Small intestine (tissue), 7 donors: ENCODE measurements around the gene ATOSA. TPM values are rescaled to one million over a fixed set of nuclear protein-coding genes. Genes with fewer than 3 reads are reported as not detected.

Source experiments
- DNase-seq, 2 donors: peaks; one replicate each; pipeline versions ENCODE4 v3.0.0 to v3.0.0-alpha.2; 2013
- FAIRE-seq: peaks from 2 replicates; lab custom pipeline; 2012; peaks lifted over from hg19 to GRCh38; lab: Jason Lieb, UNC
- H3K27ac ChIP-seq, 3 donors: one replicate each; pipeline ENCODE4 v1.5.1; 2013; ENCODE audit warnings: low read length in 2 of 3, mild to moderate bottlenecking in 2 of 3, control low read depth in 1 of 3, inconsistent platforms in 1 of 3, low read depth in 1 of 3, moderate library complexity in 1 of 3
- H3K27me3 ChIP-seq, 3 donors: one replicate each; pipeline ENCODE4 v1.6.1; 2013; ENCODE audit warnings: low read length in 3 of 3, inconsistent platforms in 1 of 3; ENCODE audit not compliant: control insufficient read depth in 3 of 3, insufficient read depth in 3 of 3
- H3K36me3 ChIP-seq, 3 donors: one replicate each; pipeline ENCODE4 v1.6.1; 2013; ENCODE audit warnings: low read length in 3 of 3, inconsistent platforms in 1 of 3, low read depth in 1 of 3, mild to moderate bottlenecking in 1 of 3, moderate library complexity in 1 of 3; ENCODE audit not compliant: control insufficient read depth in 3 of 3, insufficient read depth in 2 of 3
- H3K4me1 ChIP-seq, 3 donors: one replicate each; pipeline ENCODE4 v1.6.1; 2013; ENCODE audit warnings: low read length in 2 of 3, inconsistent platforms in 1 of 3, low read depth in 1 of 3, mild to moderate bottlenecking in 1 of 3, moderate library complexity in 1 of 3; ENCODE audit not compliant: control insufficient read depth in 3 of 3, insufficient read depth in 2 of 3
- H3K4me3 ChIP-seq, 3 donors: one replicate each; pipeline ENCODE4 v1.5.1; 2013; ENCODE audit warnings: low read length in 3 of 3, control low read depth in 1 of 3, inconsistent platforms in 1 of 3, low read depth in 1 of 3, mild to moderate bottlenecking in 1 of 3, moderate library complexity in 1 of 3
- H3K9me3 ChIP-seq, 2 donors: one replicate each; pipeline ENCODE4 v1.6.1; 2013; ENCODE audit warnings: low read depth in 1 of 2, low read length in 1 of 2; ENCODE audit not compliant: control insufficient read depth in 2 of 2, insufficient read depth in 1 of 2
- WGBS, 3 donors: extraction: QIAGEN DNeasy Blood & Tissue Kit; methylation state at CpG; one replicate each; pipeline ENCODE4 v1.1.7; 2013; 5-methylcytosine and 5-hydroxymethylcytosine counted together
- polyA plus RNA-seq, 4 donors: library from polyadenylated mRNA; stranded (reverse) in 3 of 4; unstranded in 1 of 4; fragments of 200-250 nt in 3 of 4; fragments of 120-200 nt in 1 of 4; gene quantifications; one replicate each; pipeline versions ENCODE4 v1.2.1 to v1.2.3, GENCODE V29; 2013
- donor health status: healthy with polysubstance abuse.
- donor health status: control.
- donor health status: control.
- donor health status: Bipolar disorder and iron deficiency.
- donor health status: healthy.

The ATOSA gene
- polyA plus RNA-seq, 4 donors = 13.4 to 38.6 (median 25.0) TPM

GRCh38 chr15:52670087-52670486 lies 9.1 kb downstream of the ATOSA start:
- H3K27me3 ChIP-seq = no peaks in the 10 kb centered on the region
- peaks cover 3 to 20% (median 10%) of the 10 kb centered on the region in 3 donors for H3K36me3 ChIP-seq
- WGBS, 3 donors = 83 to 90% (median 87%) methylated on average over 5 of the region's 5 CpGs
- H3K4me3 ChIP-seq = no peak overlapping the region
- FAIRE-seq (no peak), DNase-seq (no peak)
- H3K4me1 ChIP-seq = no peaks in the 10 kb centered on the region
- no peak overlapping the region for H3K27ac ChIP-seq
- no peaks in the 10 kb centered on the region for H3K9me3 ChIP-seq

DNA sequence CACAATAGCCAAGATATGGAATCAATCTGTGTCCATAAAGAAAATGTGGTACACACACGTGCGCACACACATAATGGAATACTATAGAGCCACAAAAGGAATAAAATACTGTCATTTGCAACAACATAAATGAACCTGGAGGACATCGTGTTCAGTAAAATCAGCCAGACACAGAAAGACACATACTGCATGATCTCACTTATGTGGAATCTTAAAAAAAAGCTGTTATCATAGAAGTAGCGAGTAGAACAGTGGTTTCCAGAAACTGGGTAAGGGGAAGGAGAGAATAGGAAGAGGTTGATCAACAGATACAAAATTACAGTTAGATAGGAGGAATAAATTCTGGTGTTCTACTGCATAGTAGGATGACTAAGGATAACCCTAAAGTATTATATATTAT lies 11.1 kb downstream of the ATOSA start:
- Histone ChIP-seq H3K4me1 (no peaks in the 10 kb centered on the region), H3K9me3 (no peaks in the 10 kb centered on the region), H3K27ac (no peak overlapping the region), H3K36me3 (peaks cover 10 to 18% (median 12%) of the 10 kb centered on the region in 3 donors), H3K4me3 (no peak overlapping the region), H3K27me3 (no peaks in the 10 kb centered on the region)
- no peak for FAIRE-seq
- no peak for DNase-seq
- WGBS, 3 donors = 86 to 96% (median 90%) methylated on average over 4 of the region's 4 CpGs

- Histone ChIP-seq H3K4me3 (no peak overlapping the region), H3K4me1 (no peaks in the 10 kb centered on the region), H3K27ac (no peak overlapping the region), H3K27me3 (no peaks in the 10 kb centered on the region), H3K36me3 (peaks cover 10 to 21% (median 12%) of the 10 kb centered on the region in 3 donors), H3K9me3 (no peaks in the 10 kb centered on the region)
- DNase-seq = no peak
- FAIRE-seq = no peak
- 91 to 96% (median 94%) methylated on average over 3 of the region's 3 CpGs for WGBS, 3 donors
Observed at GRCh38 chr15:52667597-52667996, 11.6 kb downstream of the ATOSA start.

DNA sequence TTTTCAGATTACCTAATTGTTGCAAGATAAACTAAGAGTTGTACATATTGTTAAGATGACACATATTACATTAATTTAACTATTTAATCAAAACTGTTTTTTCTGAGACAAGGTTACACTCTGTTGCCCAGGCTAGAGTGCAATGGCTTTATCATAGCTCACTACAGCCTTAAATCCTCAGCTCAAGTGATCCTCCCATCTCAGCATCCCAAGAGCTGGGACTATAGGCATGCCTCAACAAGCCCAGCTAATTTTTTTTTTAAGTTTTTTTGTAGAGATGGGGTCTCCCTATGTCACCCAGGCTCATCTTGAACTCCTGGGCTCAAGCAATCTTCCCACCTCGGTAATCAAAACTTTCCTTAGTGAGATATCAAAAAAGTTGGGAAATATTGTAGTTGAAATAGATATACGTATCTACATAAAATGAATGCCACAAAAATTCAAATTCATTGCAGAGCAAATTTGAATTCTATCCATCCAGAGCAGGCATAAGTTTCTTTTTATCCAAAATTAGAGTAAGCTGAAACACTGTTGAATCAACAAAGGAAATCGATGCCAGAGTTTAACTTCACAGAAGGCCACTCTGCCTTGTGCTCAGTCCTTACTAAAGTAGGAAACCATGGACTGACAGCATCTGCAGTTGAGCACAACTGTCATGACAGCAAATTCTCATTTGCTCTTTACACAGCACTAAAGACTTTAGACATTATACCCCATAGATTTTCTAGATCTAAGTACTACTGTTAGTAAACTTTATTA lies 15.5 kb downstream of the ATOSA start:
- Histone ChIP-seq H3K4me1 (no peaks in the 10 kb centered on the region), H3K27ac (no peak overlapping the region), H3K27me3 (no peaks in the 10 kb centered on the region), H3K4me3 (no peak overlapping the region), H3K36me3 (peaks cover 12 to 26% (median 12%) of the 10 kb centered on the region in 3 donors), H3K9me3 (no peaks in the 10 kb centered on the region)
- DNase-seq = no peak
- WGBS, 3 donors = 87 to 94% (median 91%) methylated on average over 3 of the region's 3 CpGs
- no peak for FAIRE-seq

- Histone ChIP-seq H3K27ac (no peak overlapping the region), H3K27me3 (no peaks in the 10 kb centered on the region), H3K36me3 (peaks cover 9 to 27% (median 13%) of the 10 kb centered on the region in 3 donors), H3K9me3 (no peaks in the 10 kb centered on the region), H3K4me3 (no peak overlapping the region), H3K4me1 (no peaks in the 10 kb centered on the region)
- WGBS, 3 donors = 57 to 82% (median 76%) methylated on average over 1 of the region's 1 CpG
- no peak for FAIRE-seq
- DNase-seq = no peak
Observed at GRCh38 chr15:52661909-52662308, 17.3 kb downstream of the ATOSA start.

- Histone ChIP-seq H3K9me3 (no peaks in the 10 kb centered on the region), H3K4me3 (no peak overlapping the region), H3K36me3 (peaks cover 9 to 22% (median 13%) of the 10 kb centered on the region in 3 donors), H3K4me1 (no peaks in the 10 kb centered on the region), H3K27ac (no peak overlapping the region), H3K27me3 (no peaks in the 10 kb centered on the region)
- 93 to 97% (median 96%) methylated on average over 3 of the region's 3 CpGs for WGBS, 3 donors
- FAIRE-seq (no peak), DNase-seq (no peak)
Observed at GRCh38 chr15:52660192-52660591, 19.0 kb downstream of the ATOSA start.

GRCh38 chr15:52658955-52659354 lies 20.2 kb downstream of the ATOSA start:
- Histone ChIP-seq H3K9me3 (no peaks in the 10 kb centered on the region), H3K36me3 (peaks cover 2 to 20% (median 8%) of the 10 kb centered on the region in 3 donors), H3K27me3 (no peaks in the 10 kb centered on the region), H3K27ac (peak overlapping the region in 1 of 3 donors; percentile 59), H3K4me1 (no peaks in the 10 kb centered on the region), H3K4me3 (no peak overlapping the region)
- 75 to 80% (median 75%) methylated on average over 1 of the region's 1 CpG for whole genome bisulfite sequencing, 3 donors
- DNase-seq = no peak
- no peak for FAIRE-seq

GRCh38 chr15:52657338-52657737 lies 21.9 kb downstream of the ATOSA start:
- DNase-seq = no peak
- WGBS, 3 donors = 53 to 76% (median 73%) methylated on average over 1 of the region's 1 CpG
- FAIRE-seq = no peak
- Histone ChIP-seq H3K36me3 (peaks cover 2 to 17% (median 8%) of the 10 kb centered on the region in 3 donors), H3K27me3 (no peaks in the 10 kb centered on the region), H3K9me3 (no peaks in the 10 kb centered on the region), H3K4me3 (no peak overlapping the region), H3K4me1 (peaks cover 0 to 7% (median 6%) of the 10 kb centered on the region in 3 donors), H3K27ac (no peak overlapping the region)
